Left kidney (tissue), 2 donors: ENCODE results near the gene DOK1. TPM values are rescaled to one million over a fixed set of nuclear protein-coding genes. Genes with fewer than 3 reads are reported as not detected.

ENCODE experiments used
- DNase-seq: peaks from one replicate; pipeline ENCODE4 v3.0.0-alpha.2; 2013
- polyA plus RNA-seq: library from polyadenylated mRNA; unstranded; fragments of 120-200 nt; gene quantifications from one replicate; pipeline ENCODE4 v1.2.1, GENCODE V29; 2013; ENCODE audit not compliant: insufficient read length

Gene DOK1
- polyA plus RNA-seq, 1 donor, result 7.4 TPM

DNA sequence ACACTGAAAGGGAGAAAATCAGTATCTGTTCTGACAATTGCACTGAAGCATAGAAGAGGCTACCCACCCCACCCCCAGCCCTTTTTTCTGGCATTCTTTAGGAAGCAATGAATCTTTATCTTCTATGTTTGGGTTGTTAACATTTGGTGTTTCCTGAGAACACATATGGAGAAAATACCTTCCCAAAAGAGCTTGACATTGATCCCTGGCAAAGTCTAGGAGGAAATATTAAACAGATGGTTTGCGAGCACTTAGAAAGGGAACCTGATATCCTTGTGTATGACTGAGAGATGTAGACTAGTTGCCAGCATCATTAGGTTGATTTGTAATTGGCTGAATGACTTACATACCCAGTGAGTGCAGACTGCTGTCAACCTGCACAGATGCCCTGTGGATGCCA lies 42.9 kb downstream of the DOK1 start:
- DNase-seq, result no peak

DNA sequence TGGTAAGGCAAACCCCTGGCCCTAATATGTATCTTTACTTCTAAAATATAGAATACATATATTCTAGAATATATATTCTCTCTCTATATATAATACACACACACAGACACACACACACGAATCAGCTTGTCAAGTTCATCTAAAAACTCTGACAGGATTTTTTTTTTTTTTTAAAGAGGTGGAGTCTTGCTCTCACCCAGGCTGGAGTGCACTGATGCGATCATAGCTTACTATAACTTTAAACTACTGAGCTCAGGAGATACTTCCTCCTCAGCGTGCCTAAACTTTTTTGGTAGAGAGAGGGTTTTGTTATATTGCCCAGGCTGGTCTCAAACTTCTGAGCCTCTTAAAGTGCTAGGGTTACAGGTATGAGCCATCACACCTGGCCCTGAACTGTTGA lies 45.2 kb downstream of the DOK1 start:
- DNase-seq, result no peak

DNA sequence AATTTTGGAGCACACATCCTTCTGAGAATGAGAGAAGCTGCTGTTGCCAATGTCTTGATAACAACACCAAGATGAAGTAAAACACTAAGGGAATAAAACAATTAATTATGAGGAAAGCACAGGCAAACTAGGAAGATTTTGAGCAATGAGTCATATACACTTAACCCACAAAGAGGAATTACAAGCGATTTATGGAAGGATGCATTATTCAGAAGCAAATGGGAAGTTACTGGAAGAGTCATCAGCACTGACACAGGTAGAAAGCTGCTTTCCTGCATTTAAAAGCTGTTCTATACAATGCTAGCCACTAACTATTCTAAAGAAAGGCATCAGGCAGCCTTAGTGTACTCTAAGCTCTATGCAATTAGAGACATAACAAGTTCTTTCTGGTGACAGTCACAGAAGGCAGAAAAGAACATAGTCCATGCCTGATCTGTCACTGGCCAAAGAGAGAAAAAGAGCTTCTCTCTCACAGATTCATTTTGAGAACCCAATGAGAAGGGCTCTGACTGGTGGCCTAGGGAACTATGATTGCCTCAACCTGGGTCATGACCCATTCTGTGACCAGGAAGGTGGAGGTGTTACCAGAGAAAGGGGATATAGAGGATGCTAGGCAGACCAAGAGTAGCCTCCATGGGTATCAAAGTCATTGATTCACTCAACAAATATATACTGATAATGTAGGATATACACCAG lies 48.2 kb downstream of the DOK1 start:
- DNase-seq, result no peak

DNA sequence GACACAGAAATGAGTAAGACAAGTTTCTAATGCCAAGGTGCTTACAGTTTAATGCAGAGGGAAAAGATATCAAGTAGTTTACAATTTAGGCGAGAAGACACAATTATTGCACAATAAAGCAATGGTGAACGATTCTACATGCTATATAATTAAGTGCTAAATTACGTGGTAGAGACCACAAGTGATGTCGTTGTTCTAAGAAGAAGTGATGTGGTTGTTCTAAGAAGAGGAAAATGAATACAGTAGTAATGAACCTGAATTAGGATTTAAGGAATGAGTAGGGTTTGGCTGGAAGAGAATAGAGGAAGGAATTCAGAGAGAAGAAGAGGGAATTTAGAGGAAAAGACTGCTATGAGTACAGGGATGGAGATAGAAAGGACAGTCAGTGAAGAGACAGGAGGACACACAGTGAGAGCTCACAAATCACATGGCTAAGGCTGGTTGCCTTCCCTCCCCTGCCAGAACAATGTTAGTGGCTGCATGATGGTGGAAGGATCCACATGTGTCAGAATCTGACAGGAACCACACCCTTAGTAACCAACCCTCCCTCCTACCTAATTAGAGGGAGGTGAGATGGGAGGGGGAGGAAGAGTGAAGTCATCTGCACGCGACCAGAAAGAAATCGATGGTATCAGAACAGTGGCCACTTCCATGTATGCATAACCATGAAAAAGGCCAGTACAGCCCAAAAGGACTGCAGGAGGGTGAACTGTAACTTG lies 48.9 kb downstream of the DOK1 start:
- DNase-seq, result no peak

DNA sequence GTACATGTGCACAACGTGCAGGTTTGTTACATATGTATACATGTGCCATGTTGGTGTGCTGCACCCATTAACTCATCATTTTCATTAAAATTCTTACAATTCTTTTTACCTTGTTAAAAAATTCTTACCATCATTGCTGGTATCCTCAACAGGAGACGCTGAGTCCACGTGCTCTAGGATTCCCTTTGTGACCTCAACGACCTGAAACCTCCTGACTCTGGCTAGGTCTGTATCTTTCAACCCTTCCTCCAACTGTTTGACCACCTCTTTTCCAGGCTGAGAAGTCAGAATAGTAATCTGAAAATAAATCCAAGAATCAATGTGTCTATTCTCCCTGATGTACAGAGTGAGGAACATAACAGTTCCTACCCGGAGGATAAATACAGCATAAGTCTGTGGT lies 52.4 kb downstream of the DOK1 start:
- no peak for DNase-seq

Other genes with a start within 250 kb of the DOK1 start
- 3.7 TPM for gene SLC4A5, start 211.3 kb upstream of the DOK1 start, polyA plus RNA-seq
- gene DCTN1, start 174.4 kb upstream of the DOK1 start, polyA plus RNA-seq, result 142 TPM
- gene C2orf81, start 133.1 kb upstream of the DOK1 start, polyA plus RNA-seq, result 5.5 TPM
- 38.8 TPM for gene WDR54, start 133.0 kb upstream of the DOK1 start, polyA plus RNA-seq
- 70.4 TPM for gene RTKN, start 112.8 kb upstream of the DOK1 start, polyA plus RNA-seq
- 26.9 TPM for gene INO80B, start 99.6 kb upstream of the DOK1 start, polyA plus RNA-seq
- 94.7 TPM for gene WBP1, start 96.3 kb upstream of the DOK1 start, polyA plus RNA-seq
- 57.0 TPM for gene MOGS, start 89.3 kb upstream of the DOK1 start, polyA plus RNA-seq
- 37.7 TPM for gene MRPL53, start 82.0 kb upstream of the DOK1 start, polyA plus RNA-seq
- 15.8 TPM for gene CCDC142, start 71.7 kb upstream of the DOK1 start, polyA plus RNA-seq
- 31.5 TPM for gene TTC31, start 71.6 kb upstream of the DOK1 start, polyA plus RNA-seq
- gene LBX2, start 55.1 kb upstream of the DOK1 start, polyA plus RNA-seq, result 3.1 TPM
- gene PCGF1, start 47.0 kb upstream of the DOK1 start, polyA plus RNA-seq, result 29.5 TPM
- 0.07 TPM for gene TLX2, start 40.3 kb upstream of the DOK1 start, polyA plus RNA-seq
- 0.40 TPM for gene DQX1, start 28.5 kb upstream of the DOK1 start, polyA plus RNA-seq
- 96.8 TPM for gene AUP1, start 25.0 kb upstream of the DOK1 start, polyA plus RNA-seq
- gene HTRA2, start 24.8 kb upstream of the DOK1 start, polyA plus RNA-seq, result 29.8 TPM
- gene LOXL3, start 778 bp upstream of the DOK1 start, polyA plus RNA-seq, result 10.8 TPM
- gene M1AP, start 93.6 kb downstream of the DOK1 start, polyA plus RNA-seq, result 1.0 TPM
- gene SEMA4F, start 99.5 kb downstream of the DOK1 start, polyA plus RNA-seq, result 6.3 TPM